Type B pancreatic cell (in vitro differentiated cells): ENCODE data around the gene BPIFA3. TPM values are rescaled to one million over a fixed set of nuclear protein-coding genes. Genes with fewer than 3 reads are reported as not detected.

Experiments used
- DNase-seq: peaks from one replicate; pipeline ENCODE4 v3.0.0; 2021; ENCODE audit warnings: mixed read lengths; ENCODE audit not compliant: unreplicated experiment; ENCODE audit errors: extremely low spot score
- H3K27ac Mint-ChIP-seq: 2 replicates; pipeline ENCODE4 v1.8.0; 2021; ENCODE audit warnings: mild to moderate bottlenecking, mixed read lengths
- H3K27me3 Mint-ChIP-seq: 2 replicates; pipeline ENCODE4 v1.8.0; 2021; ENCODE audit warnings: mixed read lengths
- H3K36me3 Mint-ChIP-seq: 2 replicates; pipeline ENCODE4 v1.8.0; 2021; ENCODE audit warnings: mixed read lengths
- H3K4me1 Mint-ChIP-seq: one replicate; pipeline ENCODE4 v1.8.0; 2021; ENCODE audit warnings: mixed read lengths; ENCODE audit not compliant: unreplicated experiment
- H3K4me3 Mint-ChIP-seq: 2 replicates; pipeline ENCODE4 v1.8.0; 2021; ENCODE audit warnings: mild to moderate bottlenecking, mixed read lengths
- H3K9me3 Mint-ChIP-seq: 2 replicates; pipeline ENCODE4 v1.8.0; 2021; ENCODE audit warnings: mixed read lengths
- total RNA-seq: library from RNA; stranded (reverse); gene quantifications from 2 replicates; pipeline ENCODE4 v1.2.1, GENCODE V29; 2021; ENCODE audit warnings: low replicate concordance
- TF ChIP-seq, protein P1 (sequence below): fragments of 200-600 bp; sonication (generic); conservative IDR thresholded peaks from 2 replicates; pipeline ENCODE4 v1.5.0; 2021; ENCODE audit warnings: antibody characterized with exemption, mild to moderate bottlenecking

BPIFA3 gene
- total RNA-seq, 1 donor from 2014 or later, result not detected

DNA sequence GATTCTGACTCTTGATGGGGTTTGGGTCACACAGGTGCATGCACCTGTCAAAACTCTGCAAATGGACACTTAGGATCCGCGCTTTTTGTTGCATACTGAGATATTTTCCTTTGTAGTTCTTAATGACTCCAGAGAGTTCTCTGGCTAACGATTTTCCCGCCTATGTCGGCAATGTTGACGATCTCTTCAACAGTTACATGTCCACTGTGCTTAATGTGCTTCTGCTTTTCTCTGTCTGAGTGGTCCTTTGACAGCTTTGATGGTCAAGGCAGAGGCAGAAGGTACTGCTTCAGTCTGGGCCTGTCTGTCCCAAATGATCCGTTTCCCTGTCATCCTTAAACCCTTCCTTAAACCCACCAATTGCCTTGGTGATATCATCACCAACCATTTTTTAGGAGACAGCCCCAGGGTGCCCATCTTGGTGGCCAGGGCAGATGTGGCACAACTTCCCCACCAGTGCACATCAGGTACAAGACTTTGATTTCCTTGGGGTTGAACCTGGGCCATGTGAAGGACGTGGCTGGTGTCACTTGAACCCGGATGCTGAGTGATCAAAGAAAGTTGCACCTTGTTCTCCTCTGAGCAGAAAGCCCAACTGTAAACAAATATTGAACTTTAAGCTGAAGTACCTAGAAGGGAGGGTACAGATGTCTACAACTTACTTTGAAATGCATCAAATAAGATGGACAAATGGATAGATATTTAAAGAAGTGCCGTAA, 55.2 kb downstream of the BPIFA3 start:
- H3K27me3 Mint-ChIP-seq, result peaks cover 42% of the 10 kb centered on the region
- no peak overlapping the region for H3K4me3 Mint-ChIP-seq
- TF ChIP-seq, protein P1, sequence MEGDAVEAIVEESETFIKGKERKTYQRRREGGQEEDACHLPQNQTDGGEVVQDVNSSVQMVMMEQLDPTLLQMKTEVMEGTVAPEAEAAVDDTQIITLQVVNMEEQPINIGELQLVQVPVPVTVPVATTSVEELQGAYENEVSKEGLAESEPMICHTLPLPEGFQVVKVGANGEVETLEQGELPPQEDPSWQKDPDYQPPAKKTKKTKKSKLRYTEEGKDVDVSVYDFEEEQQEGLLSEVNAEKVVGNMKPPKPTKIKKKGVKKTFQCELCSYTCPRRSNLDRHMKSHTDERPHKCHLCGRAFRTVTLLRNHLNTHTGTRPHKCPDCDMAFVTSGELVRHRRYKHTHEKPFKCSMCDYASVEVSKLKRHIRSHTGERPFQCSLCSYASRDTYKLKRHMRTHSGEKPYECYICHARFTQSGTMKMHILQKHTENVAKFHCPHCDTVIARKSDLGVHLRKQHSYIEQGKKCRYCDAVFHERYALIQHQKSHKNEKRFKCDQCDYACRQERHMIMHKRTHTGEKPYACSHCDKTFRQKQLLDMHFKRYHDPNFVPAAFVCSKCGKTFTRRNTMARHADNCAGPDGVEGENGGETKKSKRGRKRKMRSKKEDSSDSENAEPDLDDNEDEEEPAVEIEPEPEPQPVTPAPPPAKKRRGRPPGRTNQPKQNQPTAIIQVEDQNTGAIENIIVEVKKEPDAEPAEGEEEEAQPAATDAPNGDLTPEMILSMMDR, result no peak
- H3K9me3 Mint-ChIP-seq, result no peaks in the 10 kb centered on the region
- peaks cover 6% of the 10 kb centered on the region for H3K4me1 Mint-ChIP-seq
- DNase-seq, result no peak
- H3K36me3 Mint-ChIP-seq, result no peaks in the 10 kb centered on the region
- H3K27ac Mint-ChIP-seq, result no peak overlapping the region

DNA sequence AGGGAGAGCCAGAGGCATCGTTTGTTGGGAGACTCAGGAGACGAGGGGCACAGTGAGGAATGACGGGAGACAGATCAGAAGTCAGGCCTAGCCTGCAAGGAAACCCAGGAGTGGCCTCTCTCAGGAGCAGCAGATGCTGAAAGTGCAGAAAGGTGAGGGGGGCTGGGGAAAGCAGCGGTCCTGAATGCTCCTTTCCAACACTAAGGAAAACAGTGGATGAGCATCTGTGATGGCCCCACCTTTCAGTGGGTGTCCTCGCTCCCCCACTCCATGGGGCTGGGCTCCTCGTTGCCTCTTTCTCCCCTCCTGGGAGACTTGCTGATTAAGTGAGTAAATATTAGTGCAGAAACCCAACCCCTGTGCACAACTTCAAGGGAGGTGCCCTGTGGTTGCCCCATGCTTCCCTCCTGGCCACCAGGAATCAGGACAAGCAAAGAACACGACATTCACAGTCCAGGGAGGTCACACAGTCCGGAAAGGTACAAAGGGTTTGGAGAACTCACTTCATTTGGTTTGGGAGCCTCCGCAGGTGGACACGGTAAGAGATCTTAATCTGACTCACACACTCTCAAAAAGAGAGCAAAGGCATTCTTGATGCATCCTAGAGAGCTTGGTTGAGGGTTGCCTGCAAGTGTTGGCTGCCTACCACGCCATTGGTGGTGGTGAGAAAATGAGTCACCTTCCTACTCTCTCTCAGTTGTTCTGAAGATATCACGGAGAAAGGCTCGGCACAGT, 56.1 kb downstream of the BPIFA3 start:
- Mint-ChIP-seq H3K36me3 (no peaks in the 10 kb centered on the region), H3K27ac (no peak overlapping the region), H3K4me3 (no peak overlapping the region), H3K9me3 (no peaks in the 10 kb centered on the region), H3K4me1 (peaks cover 16% of the 10 kb centered on the region), H3K27me3 (peaks cover 44% of the 10 kb centered on the region)
- TF ChIP-seq, protein P1, result no peak
- DNase-seq, result no peak

DNA sequence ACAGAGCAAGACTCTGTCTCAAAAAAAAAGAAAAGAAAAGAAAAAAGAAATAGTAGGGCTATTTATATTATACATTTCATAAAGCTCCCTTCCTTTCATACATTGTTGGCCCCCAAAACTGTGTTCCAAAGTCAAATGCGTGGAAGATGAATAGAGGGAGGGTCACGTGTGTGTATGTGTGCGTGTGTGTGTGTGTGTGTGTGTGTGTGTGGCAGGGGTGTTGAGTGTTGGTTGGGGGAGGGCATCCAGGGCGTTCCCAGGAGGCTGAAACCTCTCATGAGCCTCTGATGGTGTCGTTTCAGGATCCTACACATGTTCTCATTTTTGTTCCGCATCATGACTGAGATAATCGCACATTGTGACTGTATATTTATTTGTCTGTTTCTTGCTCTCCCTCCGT, 58.1 kb downstream of the BPIFA3 start:
- H3K36me3 Mint-ChIP-seq, result no peaks in the 10 kb centered on the region
- H3K4me3 Mint-ChIP-seq, result no peak overlapping the region
- H3K27ac Mint-ChIP-seq, result no peak overlapping the region
- no peak for DNase-seq
- peaks cover 50% of the 10 kb centered on the region for H3K27me3 Mint-ChIP-seq
- H3K9me3 Mint-ChIP-seq, result no peaks in the 10 kb centered on the region
- peaks cover 16% of the 10 kb centered on the region for H3K4me1 Mint-ChIP-seq
- TF ChIP-seq, protein P1, result no peak

DNA sequence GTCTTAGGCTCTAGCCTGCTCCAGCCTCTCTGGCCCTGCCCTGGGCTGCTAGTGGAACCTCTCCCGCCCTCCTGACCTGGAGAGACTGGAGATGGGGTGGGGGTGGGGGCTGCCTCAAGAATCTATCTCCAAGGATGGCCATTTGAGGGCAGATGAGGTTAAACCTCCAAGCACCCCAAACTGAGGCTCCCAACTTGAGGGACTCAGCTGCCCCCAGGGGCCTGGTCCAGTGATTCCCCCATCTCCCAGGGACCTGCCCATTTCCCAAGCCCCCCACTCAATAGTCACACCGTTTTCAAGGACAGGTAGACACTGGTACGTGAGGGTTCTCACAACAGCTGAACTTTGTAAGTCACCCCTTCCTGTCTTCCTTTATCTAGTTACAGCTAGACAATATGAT, 58.7 kb downstream of the BPIFA3 start:
- Mint-ChIP-seq H3K27ac (no peak overlapping the region), H3K27me3 (peaks cover 46% of the 10 kb centered on the region), H3K9me3 (no peaks in the 10 kb centered on the region), H3K4me3 (no peak overlapping the region), H3K4me1 (peaks cover 16% of the 10 kb centered on the region), H3K36me3 (no peaks in the 10 kb centered on the region)
- DNase-seq, result no peak
- TF ChIP-seq, protein P1, result no peak

DNA sequence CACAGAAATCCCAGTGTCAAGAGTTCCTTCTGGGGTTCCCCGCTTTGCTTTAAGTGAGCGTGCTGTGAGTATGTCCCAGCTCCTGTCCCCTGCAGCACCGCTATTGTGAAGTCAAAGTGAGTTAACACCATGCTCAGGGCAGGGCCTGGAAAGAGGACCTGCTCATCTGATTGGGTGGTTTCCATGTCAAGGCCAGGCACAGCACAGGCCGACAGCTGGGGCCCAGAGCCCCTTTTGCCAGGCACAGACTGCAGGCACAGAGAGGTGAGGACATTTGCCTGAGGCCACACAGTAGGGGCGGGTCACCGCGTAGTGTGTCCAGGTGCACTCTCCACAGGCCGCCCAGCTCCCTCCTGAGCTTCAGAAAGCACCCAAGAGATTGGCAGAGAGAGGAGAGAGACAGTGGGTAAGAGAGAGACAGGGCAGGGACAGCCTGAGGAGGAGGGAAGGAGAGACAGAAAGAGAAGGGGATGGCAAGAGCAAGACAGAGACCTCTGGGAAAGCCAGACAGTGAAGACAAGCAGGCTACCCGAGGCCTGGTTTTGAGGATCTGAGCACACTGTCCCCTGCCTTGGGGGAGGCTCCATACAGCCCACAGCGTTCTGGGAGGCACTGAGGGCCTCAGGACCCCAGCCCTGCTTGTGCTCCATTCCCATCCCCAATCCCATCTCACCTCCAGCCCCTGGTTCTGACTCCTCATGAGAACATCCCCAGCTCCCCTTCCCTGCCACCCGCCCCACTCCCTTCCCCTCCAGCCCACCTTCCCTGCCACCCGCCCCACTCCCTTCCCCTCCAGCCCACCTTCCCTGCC, 59.4 kb downstream of the BPIFA3 start:
- peaks cover 40% of the 10 kb centered on the region for H3K27me3 Mint-ChIP-seq
- H3K9me3 Mint-ChIP-seq, result no peaks in the 10 kb centered on the region
- no peak overlapping the region for H3K4me3 Mint-ChIP-seq
- TF ChIP-seq, protein P1, result no peak
- no peak for DNase-seq
- H3K4me1 Mint-ChIP-seq, result peaks cover 16% of the 10 kb centered on the region
- no peak overlapping the region for H3K27ac Mint-ChIP-seq
- no peaks in the 10 kb centered on the region for H3K36me3 Mint-ChIP-seq

Other genes starting within 250 kb of the BPIFA3 start
- not detected in 2 replicates for gene SUN5, start 212.9 kb upstream of the BPIFA3 start, total RNA-seq
- 0.22 TPM in 1 of 2 replicates, not detected in the other for gene BPIFB2, start 209.6 kb upstream of the BPIFA3 start, total RNA-seq
- not detected in 2 replicates for gene BPIFB6, start 185.7 kb upstream of the BPIFA3 start, total RNA-seq
- gene BPIFB3, start 163.4 kb upstream of the BPIFA3 start, total RNA-seq, result not detected in 2 replicates
- not detected in 2 replicates for gene BPIFB4, start 137.7 kb upstream of the BPIFA3 start, total RNA-seq
- gene BPIFA2, start 49.2 kb upstream of the BPIFA3 start, total RNA-seq, result not detected in 2 replicates
- gene BPIFA1, start 18.6 kb downstream of the BPIFA3 start, total RNA-seq, result 0.69 and 0.97 TPM in 2 replicates
- 1.8 and 10.9 TPM in 2 replicates for gene BPIFB1, start 65.9 kb downstream of the BPIFA3 start, total RNA-seq
- gene CDK5RAP1, start 184.2 kb downstream of the BPIFA3 start, total RNA-seq, result 48.4 and 58.3 TPM in 2 replicates
- 7.6 and 19.5 TPM in 2 replicates for gene SNTA1, start 226.4 kb downstream of the BPIFA3 start, total RNA-seq